Measurements from ENCODE around the gene RNF207. TPM values are rescaled to one million over a fixed set of nuclear protein-coding genes. Genes with fewer than 3 reads are reported as not detected.
A peak's percentile ranks its signal among the peaks of the same experiment; 100 is the strongest.

Gene RNF207
- total and polyA plus RNA-seq, 10 of the 15 experiments (the other 5 are each of a cell fraction or from before 2014, with no cell fraction given), result 1.7 to 36.4 (median 13.1) TPM

DNA sequence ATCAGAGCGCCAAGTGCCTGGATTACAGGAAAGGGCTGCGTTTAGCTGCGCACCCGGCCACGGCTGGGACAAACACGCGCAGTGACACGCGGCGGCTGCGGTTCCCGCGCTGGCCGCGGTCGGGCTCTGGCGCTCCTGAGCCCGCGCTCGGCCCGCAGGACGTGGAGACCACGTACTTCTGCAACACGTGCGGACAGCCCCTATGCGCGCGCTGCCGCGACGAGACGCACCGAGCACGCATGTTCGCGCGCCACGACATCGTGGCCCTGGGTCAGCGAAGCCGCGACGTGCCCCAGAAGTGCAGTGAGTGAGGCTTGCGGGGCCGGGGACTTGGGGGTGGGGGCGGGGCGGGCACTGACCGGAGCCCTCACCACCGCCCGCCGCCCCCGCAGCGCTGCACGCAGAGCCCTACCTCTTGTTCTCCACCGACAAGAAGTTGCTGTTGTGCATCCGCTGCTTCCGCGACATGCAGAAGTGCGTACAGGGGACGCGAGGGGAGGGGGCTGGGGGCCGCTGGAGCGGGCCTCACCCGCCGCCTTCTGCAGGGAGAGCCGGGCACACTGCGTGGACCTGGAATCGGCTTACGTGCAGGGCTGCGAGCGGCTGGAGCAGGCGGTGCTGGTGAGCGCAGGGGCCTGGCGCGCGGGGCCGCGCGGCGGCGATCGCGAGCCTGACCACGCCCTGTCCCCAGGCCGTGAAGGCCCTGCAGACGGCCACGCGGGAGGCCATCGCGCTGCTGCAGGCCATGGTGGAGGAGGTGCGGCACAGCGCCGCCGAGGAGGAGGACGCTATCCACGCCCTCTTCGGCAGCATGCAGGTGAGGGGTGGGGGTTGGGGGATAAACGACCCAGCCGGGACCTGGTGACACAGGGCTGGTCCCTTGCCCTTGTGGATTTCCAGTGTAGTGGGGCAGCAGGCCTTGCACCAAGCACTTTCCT lies 3.1 kb downstream of the RNF207 start (continued):
- 0 out of 2 replicates have a peak, but pooled peaks have one; percentile 43 for TF ChIP-seq RB1 (IDR thresholded peaks at IDR 0.05; ENCODE audit: borderline replicate concordance)
- no peak for TF ChIP-seq SIX5 (IDR thresholded peaks at IDR 0.05; ENCODE audit: low read depth, low read length, severe bottlenecking)
- no peak for TF ChIP-seq CREB1 (IDR thresholded peaks at IDR 0.05; ENCODE audit: low read depth)
- TF ChIP-seq SPI1 (IDR thresholded peaks at IDR 0.05; ENCODE audit: borderline replicate concordance, insufficient read depth, low read depth, low read length), result no peak
- TF ChIP-seq, protein P1, sequence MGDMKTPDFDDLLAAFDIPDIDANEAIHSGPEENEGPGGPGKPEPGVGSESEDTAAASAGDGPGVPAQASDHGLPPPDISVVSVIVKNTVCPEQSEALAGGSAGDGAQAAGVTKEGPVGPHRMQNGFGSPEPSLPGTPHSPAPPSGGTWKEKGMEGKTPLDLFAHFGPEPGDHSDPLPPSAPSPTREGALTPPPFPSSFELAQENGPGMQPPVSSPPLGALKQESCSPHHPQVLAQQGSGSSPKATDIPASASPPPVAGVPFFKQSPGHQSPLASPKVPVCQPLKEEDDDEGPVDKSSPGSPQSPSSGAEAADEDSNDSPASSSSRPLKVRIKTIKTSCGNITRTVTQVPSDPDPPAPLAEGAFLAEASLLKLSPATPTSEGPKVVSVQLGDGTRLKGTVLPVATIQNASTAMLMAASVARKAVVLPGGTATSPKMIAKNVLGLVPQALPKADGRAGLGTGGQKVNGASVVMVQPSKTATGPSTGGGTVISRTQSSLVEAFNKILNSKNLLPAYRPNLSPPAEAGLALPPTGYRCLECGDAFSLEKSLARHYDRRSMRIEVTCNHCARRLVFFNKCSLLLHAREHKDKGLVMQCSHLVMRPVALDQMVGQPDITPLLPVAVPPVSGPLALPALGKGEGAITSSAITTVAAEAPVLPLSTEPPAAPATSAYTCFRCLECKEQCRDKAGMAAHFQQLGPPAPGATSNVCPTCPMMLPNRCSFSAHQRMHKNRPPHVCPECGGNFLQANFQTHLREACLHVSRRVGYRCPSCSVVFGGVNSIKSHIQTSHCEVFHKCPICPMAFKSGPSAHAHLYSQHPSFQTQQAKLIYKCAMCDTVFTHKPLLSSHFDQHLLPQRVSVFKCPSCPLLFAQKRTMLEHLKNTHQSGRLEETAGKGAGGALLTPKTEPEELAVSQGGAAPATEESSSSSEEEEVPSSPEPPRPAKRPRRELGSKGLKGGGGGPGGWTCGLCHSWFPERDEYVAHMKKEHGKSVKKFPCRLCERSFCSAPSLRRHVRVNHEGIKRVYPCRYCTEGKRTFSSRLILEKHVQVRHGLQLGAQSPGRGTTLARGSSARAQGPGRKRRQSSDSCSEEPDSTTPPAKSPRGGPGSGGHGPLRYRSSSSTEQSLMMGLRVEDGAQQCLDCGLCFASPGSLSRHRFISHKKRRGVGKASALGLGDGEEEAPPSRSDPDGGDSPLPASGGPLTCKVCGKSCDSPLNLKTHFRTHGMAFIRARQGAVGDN (IDR thresholded peaks at IDR 0.05), result peak; percentile 82
- TF ChIP-seq, protein P2, sequence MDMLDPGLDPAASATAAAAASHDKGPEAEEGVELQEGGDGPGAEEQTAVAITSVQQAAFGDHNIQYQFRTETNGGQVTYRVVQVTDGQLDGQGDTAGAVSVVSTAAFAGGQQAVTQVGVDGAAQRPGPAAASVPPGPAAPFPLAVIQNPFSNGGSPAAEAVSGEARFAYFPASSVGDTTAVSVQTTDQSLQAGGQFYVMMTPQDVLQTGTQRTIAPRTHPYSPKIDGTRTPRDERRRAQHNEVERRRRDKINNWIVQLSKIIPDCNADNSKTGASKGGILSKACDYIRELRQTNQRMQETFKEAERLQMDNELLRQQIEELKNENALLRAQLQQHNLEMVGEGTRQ (IDR thresholded peaks at IDR 0.05; ENCODE audit: borderline replicate concordance, low read depth, low read length), result no peak
- no peak for TF ChIP-seq PML (IDR thresholded peaks at IDR 0.05; ENCODE audit: low read length)
- no peak for TF ChIP-seq NR2C2 (IDR thresholded peaks at IDR 0.05; ENCODE audit: borderline replicate concordance, control insufficient read depth, insufficient read length, low read depth)
- no peak for TF ChIP-seq MTA2 (IDR thresholded peaks at IDR 0.05; ENCODE audit: low read depth)
- TF ChIP-seq RCOR1 (conservative IDR thresholded peaks at IDR 0.05; ENCODE audit: low read depth, low read length), result no peak
- peak; percentile 52 for TF ChIP-seq DPF2 (IDR thresholded peaks at IDR 0.05)
- no peak for TF ChIP-seq ZZZ3 (IDR thresholded peaks at IDR 0.05; ENCODE audit: control insufficient read depth, insufficient read length, low read depth)
- TF ChIP-seq, protein P3, sequence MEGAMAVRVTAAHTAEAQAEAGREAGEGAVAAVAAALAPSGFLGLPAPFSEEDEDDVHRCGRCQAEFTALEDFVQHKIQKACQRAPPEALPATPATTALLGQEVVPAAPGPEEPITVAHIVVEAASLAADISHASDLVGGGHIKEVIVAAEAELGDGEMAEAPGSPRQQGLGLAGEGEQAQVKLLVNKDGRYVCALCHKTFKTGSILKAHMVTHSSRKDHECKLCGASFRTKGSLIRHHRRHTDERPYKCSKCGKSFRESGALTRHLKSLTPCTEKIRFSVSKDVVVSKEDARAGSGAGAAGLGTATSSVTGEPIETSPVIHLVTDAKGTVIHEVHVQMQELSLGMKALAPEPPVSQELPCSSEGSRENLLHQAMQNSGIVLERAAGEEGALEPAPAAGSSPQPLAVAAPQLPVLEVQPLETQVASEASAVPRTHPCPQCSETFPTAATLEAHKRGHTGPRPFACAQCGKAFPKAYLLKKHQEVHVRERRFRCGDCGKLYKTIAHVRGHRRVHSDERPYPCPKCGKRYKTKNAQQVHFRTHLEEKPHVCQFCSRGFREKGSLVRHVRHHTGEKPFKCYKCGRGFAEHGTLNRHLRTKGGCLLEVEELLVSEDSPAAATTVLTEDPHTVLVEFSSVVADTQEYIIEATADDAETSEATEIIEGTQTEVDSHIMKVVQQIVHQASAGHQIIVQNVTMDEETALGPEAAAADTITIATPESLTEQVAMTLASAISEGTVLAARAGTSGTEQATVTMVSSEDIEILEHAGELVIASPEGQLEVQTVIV (IDR thresholded peaks at IDR 0.05; ENCODE audit: borderline replicate concordance, partially characterized antibody), result no peak
- TF ChIP-seq, protein P4, sequence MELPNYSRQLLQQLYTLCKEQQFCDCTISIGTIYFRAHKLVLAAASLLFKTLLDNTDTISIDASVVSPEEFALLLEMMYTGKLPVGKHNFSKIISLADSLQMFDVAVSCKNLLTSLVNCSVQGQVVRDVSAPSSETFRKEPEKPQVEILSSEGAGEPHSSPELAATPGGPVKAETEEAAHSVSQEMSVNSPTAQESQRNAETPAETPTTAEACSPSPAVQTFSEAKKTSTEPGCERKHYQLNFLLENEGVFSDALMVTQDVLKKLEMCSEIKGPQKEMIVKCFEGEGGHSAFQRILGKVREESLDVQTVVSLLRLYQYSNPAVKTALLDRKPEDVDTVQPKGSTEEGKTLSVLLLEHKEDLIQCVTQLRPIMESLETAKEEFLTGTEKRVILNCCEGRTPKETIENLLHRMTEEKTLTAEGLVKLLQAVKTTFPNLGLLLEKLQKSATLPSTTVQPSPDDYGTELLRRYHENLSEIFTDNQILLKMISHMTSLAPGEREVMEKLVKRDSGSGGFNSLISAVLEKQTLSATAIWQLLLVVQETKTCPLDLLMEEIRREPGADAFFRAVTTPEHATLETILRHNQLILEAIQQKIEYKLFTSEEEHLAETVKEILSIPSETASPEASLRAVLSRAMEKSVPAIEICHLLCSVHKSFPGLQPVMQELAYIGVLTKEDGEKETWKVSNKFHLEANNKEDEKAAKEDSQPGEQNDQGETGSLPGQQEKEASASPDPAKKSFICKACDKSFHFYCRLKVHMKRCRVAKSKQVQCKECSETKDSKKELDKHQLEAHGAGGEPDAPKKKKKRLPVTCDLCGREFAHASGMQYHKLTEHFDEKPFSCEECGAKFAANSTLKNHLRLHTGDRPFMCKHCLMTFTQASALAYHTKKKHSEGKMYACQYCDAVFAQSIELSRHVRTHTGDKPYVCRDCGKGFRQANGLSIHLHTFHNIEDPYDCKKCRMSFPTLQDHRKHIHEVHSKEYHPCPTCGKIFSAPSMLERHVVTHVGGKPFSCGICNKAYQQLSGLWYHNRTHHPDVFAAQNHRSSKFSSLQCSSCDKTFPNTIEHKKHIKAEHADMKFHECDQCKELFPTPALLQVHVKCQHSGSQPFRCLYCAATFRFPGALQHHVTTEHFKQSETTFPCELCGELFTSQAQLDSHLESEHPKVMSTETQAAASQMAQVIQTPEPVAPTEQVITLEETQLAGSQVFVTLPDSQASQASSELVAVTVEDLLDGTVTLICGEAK (IDR thresholded peaks at IDR 0.05; ENCODE audit: borderline replicate concordance), result no peak
- TF ChIP-seq SMARCA5 (IDR thresholded peaks at IDR 0.05), result peak; percentile 52; the same call in 1 of the 2 replicates
- TF ChIP-seq NFYB (IDR thresholded peaks at IDR 0.05; ENCODE audit: insufficient read depth, low read depth, low read length), result no peak
- no peak for TF ChIP-seq NFIC (IDR thresholded peaks at IDR 0.05; ENCODE audit: low read depth, low read length)

Measured in GM12878 (cell line).